ENCODE data around the gene RANBP10. TPM values are rescaled to one million over a fixed set of nuclear protein-coding genes. Genes with fewer than 3 reads are reported as not detected.

RANBP10 gene
- total and polyA plus RNA-seq, 9 of the 15 experiments (the other 6 are each of a cell fraction or from before 2014, with no cell fraction given): 0.61 to 19.3 (median 5.9) TPM

DNA sequence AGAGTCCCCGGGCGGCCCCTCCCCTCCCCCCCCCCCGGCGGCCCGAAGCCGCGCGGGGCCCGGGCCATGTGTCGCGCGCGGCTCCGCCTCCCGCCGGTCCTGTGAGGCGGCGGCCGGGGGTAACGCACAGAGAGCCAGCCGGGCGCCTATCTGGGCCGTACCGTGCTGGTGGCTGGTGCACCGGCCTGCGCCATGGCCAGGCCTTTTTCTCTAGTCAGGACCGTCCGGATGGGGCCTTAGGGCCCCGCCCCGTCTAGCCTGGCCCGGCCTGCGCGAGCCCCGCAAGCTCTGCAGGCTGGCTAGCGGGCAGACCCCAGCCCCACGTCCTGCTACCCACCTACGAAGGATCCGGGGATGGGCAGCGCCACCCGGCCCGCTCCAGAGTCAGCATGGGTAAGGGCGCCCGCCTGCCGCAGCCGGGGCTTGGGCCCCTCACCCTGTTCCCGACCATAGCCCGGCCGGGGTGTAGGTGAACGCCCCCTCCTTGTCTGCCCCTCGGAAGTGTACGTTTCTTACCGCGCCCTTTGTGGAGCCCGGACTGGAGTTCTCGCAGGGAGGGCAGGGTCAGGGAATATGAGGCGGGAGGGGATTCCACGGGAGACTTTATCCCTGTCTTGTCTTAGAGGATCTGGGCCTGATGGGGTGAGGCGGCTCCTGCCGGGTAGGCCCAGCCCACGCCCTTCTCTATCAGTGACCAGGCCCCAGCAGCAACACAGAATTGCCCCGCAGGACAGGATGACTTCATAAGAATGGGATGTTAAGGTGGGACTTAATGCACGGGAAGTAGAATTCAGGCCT, 40.9 kb upstream of the RANBP10 start, which contains the start of gene CENPT (continued):
- TF ChIP-seq ETV6 (IDR thresholded peaks at IDR 0.05; ENCODE audit: borderline replicate concordance in 1 of 2, low read depth in 2 of 2, low read length in 1 of 2) (no peak), ETV6 (CRISPR knock-in tag; IDR thresholded peaks at IDR 0.05; ENCODE audit: borderline replicate concordance) (0 out of 2 replicates have a peak, but pooled peaks have one; percentile 31), ZBTB33 (CRISPR knock-in tag; IDR thresholded peaks at IDR 0.05) (no peak; the same call in 1 of the 2 replicates), ZZZ3 (IDR thresholded peaks at IDR 0.05) (0 out of 2 replicates have a peak, but pooled peaks have one; percentile 57), BRF1 (IDR thresholded peaks at IDR 0.05; ENCODE audit: borderline replicate concordance, extremely low read depth, insufficient read length) (no peak), TCF15 (CRISPR knock-in tag; IDR thresholded peaks at IDR 0.05) (no peak), ZBTB26 (CRISPR knock-in tag; IDR thresholded peaks at IDR 0.05) (no peak), ZNF408 (CRISPR knock-in tag; IDR thresholded peaks at IDR 0.05; ENCODE audit: low read depth) (no peak), FOXP1 (CRISPR knock-in tag; IDR thresholded peaks at IDR 0.05) (peak; percentile 7; the same call in 1 of the 2 replicates), FOXK1 (CRISPR knock-in tag; IDR thresholded peaks at IDR 0.05; ENCODE audit: borderline replicate concordance) (peak; percentile 85; the same call in 1 of the 2 replicates), ZNF146 (CRISPR knock-in tag; IDR thresholded peaks at IDR 0.05; ENCODE audit: unreplicated experiment) (no peak), HEY1 (CRISPR knock-in tag; IDR thresholded peaks at IDR 0.05; ENCODE audit: borderline replicate concordance) (no peak), ZNF24 (IDR thresholded peaks at IDR 0.05) (no peak), RBBP5 (IDR thresholded peaks at IDR 0.05; ENCODE audit: borderline replicate concordance, insufficient read depth, low read length, poor library complexity, severe bottlenecking) (peak; percentile 17), SMAD1 (IDR thresholded peaks at IDR 0.05; ENCODE audit: low read depth, low read length, partially characterized antibody) (no peak), ZNF174 (CRISPR knock-in tag; IDR thresholded peaks at IDR 0.05) (no peak), MED1 (CRISPR knock-in tag; IDR thresholded peaks at IDR 0.05; ENCODE audit: borderline replicate concordance) (no peak), KLF10 (CRISPR knock-in tag; IDR thresholded peaks at IDR 0.05) (no peak), ZNF586 (CRISPR knock-in tag; conservative IDR thresholded peaks at IDR 0.05) (no peak)
- TF ChIP-seq, protein P1, sequence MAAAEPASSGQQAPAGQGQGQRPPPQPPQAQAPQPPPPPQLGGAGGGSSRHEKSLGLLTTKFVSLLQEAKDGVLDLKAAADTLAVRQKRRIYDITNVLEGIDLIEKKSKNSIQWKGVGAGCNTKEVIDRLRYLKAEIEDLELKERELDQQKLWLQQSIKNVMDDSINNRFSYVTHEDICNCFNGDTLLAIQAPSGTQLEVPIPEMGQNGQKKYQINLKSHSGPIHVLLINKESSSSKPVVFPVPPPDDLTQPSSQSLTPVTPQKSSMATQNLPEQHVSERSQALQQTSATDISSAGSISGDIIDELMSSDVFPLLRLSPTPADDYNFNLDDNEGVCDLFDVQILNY (CRISPR knock-in tag; IDR thresholded peaks at IDR 0.05): no peak
